ENCODE measurements around the gene EPN2. TPM values are rescaled to one million over a fixed set of nuclear protein-coding genes. Genes with fewer than 3 reads are reported as not detected.

EPN2 gene
- total and polyA plus RNA-seq, 2 experiments from 2014 or later: 34.0 to 149 TPM

DNA sequence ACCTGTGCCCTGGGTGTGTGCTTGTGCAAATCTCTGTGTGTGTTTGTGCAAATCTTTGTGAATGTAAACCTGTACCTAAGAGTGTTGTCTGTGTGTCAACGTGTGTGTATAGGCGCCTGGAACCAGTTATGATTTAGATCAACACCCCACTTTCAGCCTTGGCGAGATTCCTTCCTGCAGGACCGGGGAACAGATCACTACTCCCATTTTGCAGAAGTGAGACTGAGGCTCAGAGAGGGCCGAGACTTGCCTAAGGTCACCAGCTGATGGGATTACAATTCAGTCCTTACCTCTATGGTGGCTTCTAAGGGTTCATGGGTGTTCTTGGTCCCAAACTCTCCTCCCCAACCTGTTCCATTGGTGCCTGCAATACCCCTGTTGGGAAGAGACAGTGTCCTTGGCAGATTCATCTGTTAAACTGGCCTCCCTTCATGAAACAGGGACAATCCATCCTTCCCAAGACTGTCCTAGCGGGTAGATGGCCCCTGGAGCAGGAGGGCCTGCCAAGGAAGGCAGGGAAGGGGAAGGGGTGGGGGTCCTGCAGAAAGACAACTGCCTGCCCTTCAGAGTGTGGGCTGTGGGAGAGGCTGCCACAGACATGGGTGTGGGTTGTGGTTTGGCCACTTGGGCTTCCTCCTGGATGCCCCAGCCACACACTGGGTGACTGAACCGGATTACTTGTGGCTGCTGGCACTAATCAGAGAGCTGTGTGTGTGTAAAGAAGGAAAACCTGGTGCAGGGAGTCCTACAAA, 134.3 kb downstream of the EPN2 start (continued):
- TF ChIP-seq, protein P1, sequence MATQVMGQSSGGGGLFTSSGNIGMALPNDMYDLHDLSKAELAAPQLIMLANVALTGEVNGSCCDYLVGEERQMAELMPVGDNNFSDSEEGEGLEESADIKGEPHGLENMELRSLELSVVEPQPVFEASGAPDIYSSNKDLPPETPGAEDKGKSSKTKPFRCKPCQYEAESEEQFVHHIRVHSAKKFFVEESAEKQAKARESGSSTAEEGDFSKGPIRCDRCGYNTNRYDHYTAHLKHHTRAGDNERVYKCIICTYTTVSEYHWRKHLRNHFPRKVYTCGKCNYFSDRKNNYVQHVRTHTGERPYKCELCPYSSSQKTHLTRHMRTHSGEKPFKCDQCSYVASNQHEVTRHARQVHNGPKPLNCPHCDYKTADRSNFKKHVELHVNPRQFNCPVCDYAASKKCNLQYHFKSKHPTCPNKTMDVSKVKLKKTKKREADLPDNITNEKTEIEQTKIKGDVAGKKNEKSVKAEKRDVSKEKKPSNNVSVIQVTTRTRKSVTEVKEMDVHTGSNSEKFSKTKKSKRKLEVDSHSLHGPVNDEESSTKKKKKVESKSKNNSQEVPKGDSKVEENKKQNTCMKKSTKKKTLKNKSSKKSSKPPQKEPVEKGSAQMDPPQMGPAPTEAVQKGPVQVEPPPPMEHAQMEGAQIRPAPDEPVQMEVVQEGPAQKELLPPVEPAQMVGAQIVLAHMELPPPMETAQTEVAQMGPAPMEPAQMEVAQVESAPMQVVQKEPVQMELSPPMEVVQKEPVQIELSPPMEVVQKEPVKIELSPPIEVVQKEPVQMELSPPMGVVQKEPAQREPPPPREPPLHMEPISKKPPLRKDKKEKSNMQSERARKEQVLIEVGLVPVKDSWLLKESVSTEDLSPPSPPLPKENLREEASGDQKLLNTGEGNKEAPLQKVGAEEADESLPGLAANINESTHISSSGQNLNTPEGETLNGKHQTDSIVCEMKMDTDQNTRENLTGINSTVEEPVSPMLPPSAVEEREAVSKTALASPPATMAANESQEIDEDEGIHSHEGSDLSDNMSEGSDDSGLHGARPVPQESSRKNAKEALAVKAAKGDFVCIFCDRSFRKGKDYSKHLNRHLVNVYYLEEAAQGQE (IDR thresholded peaks at IDR 0.05; ENCODE audit: unreplicated experiment): no peak
- TF ChIP-seq ZNF331 (CRISPR knock-in tag; IDR thresholded peaks at IDR 0.05; ENCODE audit: low read depth): no peak
- TF ChIP-seq, protein P2, sequence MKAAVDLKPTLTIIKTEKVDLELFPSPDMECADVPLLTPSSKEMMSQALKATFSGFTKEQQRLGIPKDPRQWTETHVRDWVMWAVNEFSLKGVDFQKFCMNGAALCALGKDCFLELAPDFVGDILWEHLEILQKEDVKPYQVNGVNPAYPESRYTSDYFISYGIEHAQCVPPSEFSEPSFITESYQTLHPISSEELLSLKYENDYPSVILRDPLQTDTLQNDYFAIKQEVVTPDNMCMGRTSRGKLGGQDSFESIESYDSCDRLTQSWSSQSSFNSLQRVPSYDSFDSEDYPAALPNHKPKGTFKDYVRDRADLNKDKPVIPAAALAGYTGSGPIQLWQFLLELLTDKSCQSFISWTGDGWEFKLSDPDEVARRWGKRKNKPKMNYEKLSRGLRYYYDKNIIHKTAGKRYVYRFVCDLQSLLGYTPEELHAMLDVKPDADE (IDR thresholded peaks at IDR 0.05): no peak
- TF ChIP-seq CREB1 (CRISPR knock-in tag; IDR thresholded peaks at IDR 0.05; ENCODE audit: low read depth): no peak
- no peak for TF ChIP-seq EZH2phosphoT487 (IDR thresholded peaks at IDR 0.05; ENCODE audit: unreplicated experiment)

DNA sequence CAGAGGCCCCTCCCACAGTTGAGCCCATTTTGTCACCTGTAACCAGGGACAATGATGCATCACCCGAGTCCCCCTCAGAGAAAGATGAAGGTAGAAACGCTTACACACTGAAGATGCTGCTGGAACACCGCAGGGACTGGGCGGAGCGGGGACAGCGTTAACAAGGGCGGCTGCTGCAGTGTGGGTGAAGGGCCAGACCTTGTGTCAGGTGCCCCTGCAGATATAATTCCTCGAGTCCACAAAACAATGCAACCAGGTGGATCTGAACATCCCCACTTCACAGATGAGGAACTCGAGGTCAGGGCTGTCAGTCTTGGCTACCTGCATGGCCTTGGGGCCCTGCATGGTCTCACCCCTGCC, 134.8 kb downstream of the EPN2 start:
- no peaks in the 10 kb centered on the region; the same call in 2 of the 3 replicates for H3K36me3 Mint-ChIP-seq (ENCODE audit: low read depth)
- H4K20me1 ChIP-seq (replicated peaks; ENCODE audit: insufficient read depth): no peaks in the 10 kb centered on the region
- H3K4me1 ChIP-seq (ENCODE audit: insufficient read depth): peaks cover 5% of the 10 kb centered on the region
- H3K9me3 Mint-ChIP-seq: no peaks in the 10 kb centered on the region; the same call in 2 of the 3 replicates
- no peak overlapping the region for H3K27ac ChIP-seq (ENCODE audit: low read depth)
- no peak overlapping the region for H3K4me2 ChIP-seq
- no peak overlapping the region; the same call in 1 of the 2 replicates for H3K27ac Mint-ChIP-seq
- TF ChIP-seq, protein P3, sequence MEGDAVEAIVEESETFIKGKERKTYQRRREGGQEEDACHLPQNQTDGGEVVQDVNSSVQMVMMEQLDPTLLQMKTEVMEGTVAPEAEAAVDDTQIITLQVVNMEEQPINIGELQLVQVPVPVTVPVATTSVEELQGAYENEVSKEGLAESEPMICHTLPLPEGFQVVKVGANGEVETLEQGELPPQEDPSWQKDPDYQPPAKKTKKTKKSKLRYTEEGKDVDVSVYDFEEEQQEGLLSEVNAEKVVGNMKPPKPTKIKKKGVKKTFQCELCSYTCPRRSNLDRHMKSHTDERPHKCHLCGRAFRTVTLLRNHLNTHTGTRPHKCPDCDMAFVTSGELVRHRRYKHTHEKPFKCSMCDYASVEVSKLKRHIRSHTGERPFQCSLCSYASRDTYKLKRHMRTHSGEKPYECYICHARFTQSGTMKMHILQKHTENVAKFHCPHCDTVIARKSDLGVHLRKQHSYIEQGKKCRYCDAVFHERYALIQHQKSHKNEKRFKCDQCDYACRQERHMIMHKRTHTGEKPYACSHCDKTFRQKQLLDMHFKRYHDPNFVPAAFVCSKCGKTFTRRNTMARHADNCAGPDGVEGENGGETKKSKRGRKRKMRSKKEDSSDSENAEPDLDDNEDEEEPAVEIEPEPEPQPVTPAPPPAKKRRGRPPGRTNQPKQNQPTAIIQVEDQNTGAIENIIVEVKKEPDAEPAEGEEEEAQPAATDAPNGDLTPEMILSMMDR (conservative IDR thresholded peaks at IDR 0.05; ENCODE audit: low read depth in 2 of 2): no peak
- no peak for TF ChIP-seq ZNF331 (CRISPR knock-in tag; IDR thresholded peaks at IDR 0.05; ENCODE audit: low read depth)
- no peak for TF ChIP-seq JUNB (IDR thresholded peaks at IDR 0.05; ENCODE audit: unreplicated experiment)
- TF ChIP-seq, protein P1 (IDR thresholded peaks at IDR 0.05; ENCODE audit: unreplicated experiment): no peak
- TF ChIP-seq NANOG (IDR thresholded peaks at IDR 0.05; ENCODE audit: borderline replicate concordance): no peak
- TF ChIP-seq EZH2 (IDR thresholded peaks at IDR 0.05; ENCODE audit: low read depth, unreplicated experiment): no peak
- H3K4me3 Mint-ChIP-seq: no peak overlapping the region
- no peak for ATAC-seq
- no peak overlapping the region for H3K4me3 ChIP-seq
- H3K27me3 Mint-ChIP-seq (ENCODE audit: insufficient read depth, low read depth, poor library complexity): peaks cover 5% of the 10 kb centered on the region
- no peaks in the 10 kb centered on the region; the same call in 1 of the 2 replicates for H3F3A ChIP-seq (replicated peaks; ENCODE audit: low read depth)
- H3K27me3 ChIP-seq (ENCODE audit: insufficient read depth): no peaks in the 10 kb centered on the region
- peaks cover 15% of the 10 kb centered on the region for H3K4me1 Mint-ChIP-seq
- no peaks in the 10 kb centered on the region for H3K36me3 ChIP-seq (ENCODE audit: insufficient read depth)
- no peak for DNase-seq (ENCODE audit: low spot score)
- H2AFZ ChIP-seq: no peak overlapping the region
- H3K9me2 ChIP-seq (ENCODE audit: insufficient read depth): no peaks in the 10 kb centered on the region
- 0 out of 2 replicates have a peak, but pooled peaks cover 7% of the 10 kb centered on the region for H3K79me2 ChIP-seq (replicated peaks; ENCODE audit: insufficient read depth)
